Neuron (in vitro differentiated cells): ENCODE results near the gene ERAP2.

Experiments
- H2AFZ ChIP-seq: one replicate; pipeline ENCODE4 v1.6.1; 2013; ENCODE audit warnings: low read depth, mild to moderate bottlenecking, inconsistent platforms, low read length, moderate library complexity
- H3K27me3 ChIP-seq: one replicate; pipeline ENCODE4 v1.6.1; 2013; ENCODE audit warnings: low read length; ENCODE audit not compliant: insufficient read depth
- H3K36me3 ChIP-seq: one replicate; pipeline ENCODE4 v1.6.1; 2013; ENCODE audit warnings: low read length; ENCODE audit not compliant: insufficient read depth
- H3K4me1 ChIP-seq: one replicate; pipeline ENCODE4 v1.6.1; 2013; ENCODE audit warnings: low read length; ENCODE audit not compliant: insufficient read depth
- H3K4me3 ChIP-seq: 2 replicates; pipeline ENCODE4 v1.5.1; 2013; ENCODE audit warnings: mild to moderate bottlenecking, low read length, moderate library complexity
- H3K9me3 ChIP-seq: one replicate; pipeline ENCODE4 v1.6.1; 2013; ENCODE audit warnings: low read length

Gene ERAP2

DNA sequence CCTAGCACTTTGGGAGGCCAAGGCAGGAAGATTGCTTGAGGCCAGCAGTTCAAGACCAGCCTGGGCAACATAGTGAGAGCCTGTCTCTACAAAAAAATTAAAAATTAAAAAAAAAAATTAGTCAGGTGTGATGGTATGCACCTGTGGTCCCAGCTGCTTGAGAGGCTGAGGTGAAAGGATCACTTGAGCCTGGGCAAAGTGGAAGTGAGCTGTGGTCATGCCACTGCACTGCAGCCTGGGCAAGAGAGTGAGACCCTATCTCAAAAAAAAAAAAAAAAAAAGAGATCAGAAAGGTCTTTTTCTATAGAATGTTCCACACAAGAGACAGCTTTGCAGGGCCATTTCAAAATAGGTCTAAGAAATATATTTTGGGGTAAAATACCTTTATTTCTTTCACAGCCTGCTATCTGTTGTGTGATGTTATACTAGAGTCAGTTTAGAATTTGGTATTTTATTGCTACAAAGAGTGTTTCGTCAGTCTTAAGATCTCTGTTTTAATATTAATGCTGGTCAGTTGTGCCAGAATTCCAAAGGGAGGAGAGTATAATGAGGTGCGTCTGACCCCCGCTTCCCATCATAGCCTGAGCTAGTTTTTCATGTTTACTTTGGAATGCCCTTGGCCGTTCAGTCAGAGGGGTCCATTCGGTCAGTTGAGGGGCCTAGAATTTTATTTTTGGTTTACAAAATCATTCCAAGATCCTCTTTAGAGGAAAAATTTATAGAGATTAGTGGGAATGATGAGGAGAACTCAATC lies 69.0 kb downstream of the ERAP2 start:
- Histone ChIP-seq H3K27me3 (no peaks in the 10 kb centered on the region), H3K4me3 (no peak overlapping the region), H3K36me3 (no peaks in the 10 kb centered on the region), H3K4me1 (peaks cover 3% of the 10 kb centered on the region), H2AFZ (no peak overlapping the region), H3K9me3 (peaks cover 5% of the 10 kb centered on the region)

DNA sequence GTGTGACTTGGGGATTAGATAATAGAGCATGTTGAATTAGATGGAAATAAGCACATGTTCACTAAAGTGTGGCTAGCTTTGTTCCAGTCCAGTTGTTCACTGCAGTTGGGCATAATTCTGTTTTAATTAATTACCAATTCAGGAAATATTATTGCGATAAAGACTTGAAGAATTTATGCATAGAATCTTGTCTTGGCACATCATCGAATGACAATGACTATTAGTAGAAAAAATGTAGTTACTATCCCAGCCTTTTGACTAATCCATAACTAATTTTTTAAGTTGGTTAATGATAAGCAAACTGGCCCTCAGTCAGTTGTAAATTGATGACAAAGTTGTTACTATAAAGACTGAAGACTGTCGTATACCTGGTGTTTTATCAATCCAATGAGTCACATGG lies 70.1 kb downstream of the ERAP2 start:
- Histone ChIP-seq H3K9me3 (peaks cover 5% of the 10 kb centered on the region), H3K4me3 (no peak overlapping the region), H3K27me3 (no peaks in the 10 kb centered on the region), H3K4me1 (peaks cover 3% of the 10 kb centered on the region), H2AFZ (no peak overlapping the region), H3K36me3 (no peaks in the 10 kb centered on the region)

DNA sequence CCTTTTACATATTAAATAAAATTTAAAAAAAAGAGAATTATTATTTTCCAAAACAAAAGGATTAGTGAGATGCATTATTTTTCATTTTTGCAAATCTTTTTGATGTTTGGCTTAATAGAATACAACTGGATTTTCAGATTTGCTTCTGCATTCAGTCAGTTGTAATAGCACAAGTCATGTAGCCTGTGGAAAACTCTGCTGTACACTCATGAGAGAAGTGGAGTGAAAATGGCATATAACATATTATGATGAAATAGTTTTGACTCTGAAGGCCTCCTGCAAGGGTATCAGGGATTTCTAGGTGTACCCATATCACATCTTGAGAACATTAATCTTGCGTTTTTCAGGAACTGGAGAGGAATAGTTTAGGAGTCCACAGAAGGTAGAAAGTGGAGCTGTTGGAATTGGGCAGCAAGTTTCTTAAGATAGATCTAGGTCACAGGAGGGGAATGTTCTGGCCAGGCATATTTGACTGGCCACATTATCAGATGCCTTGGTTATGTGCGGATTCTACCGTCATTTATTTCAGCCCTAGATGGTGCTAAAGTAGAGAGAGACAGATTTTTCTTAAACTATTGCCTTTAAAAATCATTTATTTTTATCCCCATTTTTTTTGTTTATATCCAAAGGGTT lies 75.9 kb downstream of the ERAP2 start:
- H3K9me3 ChIP-seq, result peaks cover 5% of the 10 kb centered on the region
- H2AFZ ChIP-seq, result no peak overlapping the region
- no peaks in the 10 kb centered on the region for H3K27me3 ChIP-seq
- H3K36me3 ChIP-seq, result no peaks in the 10 kb centered on the region
- no peak overlapping the region for H3K4me3 ChIP-seq
- no peaks in the 10 kb centered on the region for H3K4me1 ChIP-seq

DNA sequence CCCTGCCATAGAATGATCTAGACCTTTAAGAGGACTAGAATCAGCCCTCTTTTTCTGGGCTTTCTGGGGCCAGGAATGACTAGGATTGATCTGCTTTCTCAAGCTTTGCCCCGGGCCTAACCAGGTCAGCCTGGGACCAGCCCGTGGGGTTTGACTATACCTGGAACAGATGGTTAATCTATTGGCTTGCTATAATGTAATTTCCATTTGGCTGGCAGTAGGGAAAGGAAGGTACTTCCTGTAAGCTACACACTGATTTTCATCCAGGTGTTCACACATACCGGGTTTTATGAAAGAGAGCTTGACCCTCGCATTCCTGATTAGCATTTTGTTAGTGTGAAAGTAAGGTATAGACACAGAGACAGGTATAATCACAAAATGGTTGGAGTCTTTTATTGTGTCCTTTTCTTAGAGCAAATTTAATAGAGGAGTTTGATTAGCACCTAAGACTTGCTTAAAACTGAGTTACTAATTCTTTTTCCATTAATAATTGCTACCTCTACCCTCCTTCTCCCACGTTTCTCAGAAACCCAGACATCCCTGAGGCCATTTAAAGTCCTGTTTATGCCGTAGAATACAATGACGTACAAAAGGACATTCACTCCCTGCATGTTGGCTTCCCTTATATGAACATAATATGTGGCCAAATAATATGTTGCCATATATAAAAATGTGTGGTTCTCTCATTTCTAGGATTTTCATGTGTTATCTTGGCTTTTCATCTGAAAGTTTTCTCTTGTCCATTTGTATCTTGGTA lies 76.9 kb downstream of the ERAP2 start:
- Histone ChIP-seq H2AFZ (no peak overlapping the region), H3K27me3 (no peaks in the 10 kb centered on the region), H3K36me3 (no peaks in the 10 kb centered on the region), H3K4me1 (no peaks in the 10 kb centered on the region), H3K4me3 (no peak overlapping the region), H3K9me3 (peaks cover 5% of the 10 kb centered on the region)

DNA sequence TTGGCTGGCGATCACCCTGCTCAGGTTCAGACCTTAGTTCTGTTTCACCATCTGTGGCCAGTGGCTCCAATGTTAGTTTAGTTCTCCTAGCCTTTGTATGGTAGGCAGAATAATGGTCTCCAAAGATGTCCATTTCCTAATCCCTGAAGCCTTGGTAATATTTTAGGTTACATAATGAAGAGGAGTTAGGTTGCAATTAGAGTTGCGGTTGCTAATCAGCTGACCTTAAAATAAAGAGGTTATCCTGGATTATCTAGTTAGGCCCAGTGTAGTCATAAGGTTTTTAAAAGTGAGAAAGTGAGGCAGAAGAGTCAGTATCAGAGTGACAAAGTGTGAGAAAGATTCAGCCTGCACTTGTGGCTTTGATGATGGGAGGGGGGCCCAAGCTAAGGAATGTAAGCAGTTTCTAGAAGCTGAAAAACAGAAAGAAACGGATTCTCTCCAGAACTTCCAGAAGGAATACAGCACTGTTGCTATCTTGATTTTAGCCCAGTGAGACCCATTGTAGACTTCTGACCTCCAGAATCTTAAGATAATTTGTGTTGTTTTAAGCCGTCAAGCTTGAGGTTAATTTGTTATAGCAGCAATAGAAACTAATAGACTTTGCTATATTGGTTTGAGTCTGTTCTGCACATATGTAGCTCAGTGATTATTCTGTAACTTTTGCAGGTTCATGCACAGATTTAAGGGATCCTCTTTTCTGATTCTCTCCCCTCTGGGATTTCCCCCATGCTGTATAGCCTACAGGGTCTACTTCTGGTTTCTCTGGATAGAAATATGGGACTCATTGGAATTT lies 81.2 kb downstream of the ERAP2 start:
- Histone ChIP-seq H3K27me3 (no peaks in the 10 kb centered on the region), H3K4me1 (no peaks in the 10 kb centered on the region), H3K9me3 (no peaks in the 10 kb centered on the region), H3K4me3 (no peak overlapping the region), H3K36me3 (no peaks in the 10 kb centered on the region), H2AFZ (no peak overlapping the region)

DNA sequence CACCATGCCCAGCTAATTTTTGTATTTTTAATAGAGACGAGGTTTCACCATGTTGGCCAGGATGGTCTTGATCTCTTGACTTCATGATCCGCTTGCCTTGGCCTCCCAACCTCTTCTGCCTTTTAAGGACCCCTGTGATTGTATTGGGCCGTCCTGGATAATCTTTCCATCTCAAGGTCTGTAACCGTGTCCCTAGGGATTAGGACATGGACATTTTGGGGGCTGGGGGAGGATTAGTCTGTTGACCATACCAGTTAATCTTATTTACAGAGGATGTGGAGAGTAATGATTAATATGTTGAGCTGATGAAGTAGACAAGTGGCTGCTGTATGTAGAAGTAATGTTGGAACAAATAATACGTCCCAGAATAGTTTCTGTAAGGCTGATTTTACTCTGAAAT lies 82.7 kb downstream of the ERAP2 start:
- Histone ChIP-seq H3K4me3 (no peak overlapping the region), H2AFZ (no peak overlapping the region), H3K36me3 (no peaks in the 10 kb centered on the region)

DNA sequence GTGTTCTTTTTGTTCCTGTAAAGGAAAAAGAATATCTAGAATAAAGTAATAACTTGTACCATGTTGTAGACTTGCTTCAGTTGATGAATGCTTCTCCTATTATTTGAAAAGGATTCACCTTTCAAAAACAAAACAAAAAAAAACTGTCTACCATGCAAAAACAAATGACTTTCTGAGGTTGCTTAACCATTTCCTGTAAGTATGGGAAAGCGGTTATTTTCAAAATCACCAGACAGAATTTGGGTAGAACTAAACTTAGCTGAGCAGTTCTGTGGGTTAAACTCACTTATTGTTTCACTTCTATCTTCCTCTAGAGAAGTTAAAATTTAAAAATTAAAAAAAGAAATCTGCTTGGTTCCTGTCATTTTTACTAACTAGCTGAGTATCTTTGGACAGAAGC lies 84.8 kb downstream of the ERAP2 start:
- no peaks in the 10 kb centered on the region for H3K9me3 ChIP-seq
- no peak overlapping the region for H3K4me3 ChIP-seq
- no peaks in the 10 kb centered on the region for H3K27me3 ChIP-seq
- no peak overlapping the region for H2AFZ ChIP-seq
- H3K36me3 ChIP-seq, result no peaks in the 10 kb centered on the region
- no peaks in the 10 kb centered on the region for H3K4me1 ChIP-seq

More for the DNA sequence above, 82.7 kb downstream of the ERAP2 start:
- H3K27me3 ChIP-seq, result no peaks in the 10 kb centered on the region
- H3K9me3 ChIP-seq, result no peaks in the 10 kb centered on the region
- no peaks in the 10 kb centered on the region for H3K4me1 ChIP-seq

DNA sequence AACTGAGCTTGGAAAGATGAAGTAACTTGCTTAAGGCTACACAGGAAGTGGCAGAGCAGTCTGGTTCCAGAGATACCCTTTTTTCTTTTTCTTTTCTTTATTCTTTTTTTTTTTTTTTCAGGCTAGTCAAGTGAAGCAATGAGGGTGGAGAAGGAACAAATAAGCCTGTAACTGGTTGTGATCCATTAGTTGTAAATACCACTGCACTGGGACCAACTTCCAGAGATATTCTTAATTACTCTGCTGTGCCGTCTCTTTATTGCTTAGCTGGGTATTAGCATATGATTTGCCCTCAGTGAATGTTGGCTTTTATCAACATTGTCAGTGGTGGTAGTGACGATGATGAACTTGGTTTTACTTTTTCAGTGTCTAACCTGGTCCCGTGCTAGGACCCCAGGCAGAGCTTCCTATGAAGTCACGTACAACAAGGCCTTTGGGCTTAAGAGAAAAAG lies 86.3 kb downstream of the ERAP2 start:
- Histone ChIP-seq H3K9me3 (no peaks in the 10 kb centered on the region), H3K4me1 (no peaks in the 10 kb centered on the region), H2AFZ (no peak overlapping the region), H3K4me3 (no peak overlapping the region), H3K27me3 (no peaks in the 10 kb centered on the region), H3K36me3 (no peaks in the 10 kb centered on the region)

DNA sequence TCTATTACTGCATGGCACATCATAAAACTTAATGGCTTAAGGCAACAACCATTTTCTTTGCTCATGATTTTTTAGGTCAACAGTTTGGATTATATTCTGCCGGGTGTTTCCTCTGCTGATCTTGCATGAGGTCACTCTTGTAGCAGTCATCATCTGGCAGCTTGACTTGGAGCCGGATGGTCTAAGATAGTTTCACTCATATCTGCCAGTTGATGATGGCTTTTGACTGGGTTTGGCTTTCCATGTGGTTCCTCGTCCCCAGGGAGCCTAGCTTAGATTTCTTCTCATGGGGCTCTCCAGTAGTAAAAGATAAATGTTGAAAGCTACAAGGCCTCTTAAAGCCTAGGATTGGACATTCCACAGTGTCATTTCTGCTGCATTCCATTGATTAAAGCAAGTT lies 87.0 kb downstream of the ERAP2 start:
- Histone ChIP-seq H3K9me3 (no peaks in the 10 kb centered on the region), H3K4me1 (peaks cover 5% of the 10 kb centered on the region), H3K27me3 (no peaks in the 10 kb centered on the region), H3K36me3 (no peaks in the 10 kb centered on the region), H2AFZ (no peak overlapping the region), H3K4me3 (no peak overlapping the region)

DNA sequence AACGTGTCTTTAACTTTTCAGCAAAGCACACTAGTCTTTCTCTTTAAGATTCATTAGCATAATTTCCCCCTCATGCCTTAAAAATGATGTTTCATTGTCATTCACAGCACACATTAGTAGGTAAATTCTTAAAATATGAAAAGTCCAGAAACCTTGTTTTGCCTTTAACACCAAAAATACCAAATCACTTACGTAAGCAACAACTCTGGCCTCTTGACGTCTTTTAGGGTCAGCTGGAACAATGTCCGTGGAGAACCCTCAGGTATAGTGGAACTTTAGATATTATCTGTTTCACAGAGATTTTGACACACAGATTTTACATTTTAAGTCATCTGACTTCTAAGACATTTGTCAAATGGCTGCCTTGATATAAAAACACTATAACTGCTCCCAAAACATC lies 90.5 kb downstream of the ERAP2 start:
- Histone ChIP-seq H2AFZ (no peak overlapping the region), H3K4me1 (peaks cover 11% of the 10 kb centered on the region), H3K9me3 (no peaks in the 10 kb centered on the region), H3K36me3 (no peaks in the 10 kb centered on the region), H3K4me3 (no peak overlapping the region), H3K27me3 (no peaks in the 10 kb centered on the region)

DNA sequence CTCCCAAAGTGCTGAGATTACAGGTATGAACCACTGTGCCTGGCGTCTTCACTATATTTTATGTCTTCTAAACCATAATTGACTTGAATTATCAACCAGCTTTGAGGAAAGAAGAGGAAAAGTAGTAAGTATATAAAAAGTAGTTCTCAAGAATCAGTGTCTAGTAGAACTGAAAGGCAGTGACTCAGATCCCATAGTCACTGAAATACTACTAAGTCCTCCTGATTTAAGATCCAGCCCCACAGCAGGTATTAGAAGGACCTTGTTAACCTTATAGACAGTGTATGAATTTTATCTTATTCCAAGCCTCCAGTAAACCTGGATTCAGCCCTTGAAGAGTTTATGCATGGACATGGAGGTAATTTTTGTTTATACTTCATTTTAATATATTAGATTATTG lies 91.1 kb downstream of the ERAP2 start:
- H3K4me1 ChIP-seq, result peaks cover 11% of the 10 kb centered on the region
- H3K27me3 ChIP-seq, result no peaks in the 10 kb centered on the region
- H3K36me3 ChIP-seq, result no peaks in the 10 kb centered on the region
- H2AFZ ChIP-seq, result no peak overlapping the region
- no peaks in the 10 kb centered on the region for H3K9me3 ChIP-seq
- no peak overlapping the region for H3K4me3 ChIP-seq

DNA sequence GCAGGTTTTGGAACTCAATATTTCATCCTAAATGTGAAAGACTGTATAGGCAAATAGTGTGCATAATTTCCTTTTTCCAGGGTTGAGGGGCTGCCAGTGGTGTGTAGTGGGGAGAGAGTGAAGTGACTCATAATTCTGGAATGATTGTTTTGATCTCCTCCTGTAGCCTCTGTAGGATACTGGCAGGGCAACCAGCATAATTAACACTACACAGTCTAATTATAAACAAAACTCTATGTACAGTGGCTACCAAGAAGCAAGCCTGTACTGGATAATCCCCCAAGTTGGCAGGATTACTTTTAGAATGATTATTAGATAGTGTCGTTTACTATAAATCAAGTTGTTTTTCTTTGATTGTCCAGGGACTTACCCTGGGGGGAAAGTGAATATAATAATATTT lies 91.8 kb downstream of the ERAP2 start:
- no peaks in the 10 kb centered on the region for H3K27me3 ChIP-seq
- peaks cover 11% of the 10 kb centered on the region for H3K4me1 ChIP-seq
- no peaks in the 10 kb centered on the region for H3K9me3 ChIP-seq
- no peak overlapping the region for H3K4me3 ChIP-seq
- no peak overlapping the region for H2AFZ ChIP-seq
- no peaks in the 10 kb centered on the region for H3K36me3 ChIP-seq

DNA sequence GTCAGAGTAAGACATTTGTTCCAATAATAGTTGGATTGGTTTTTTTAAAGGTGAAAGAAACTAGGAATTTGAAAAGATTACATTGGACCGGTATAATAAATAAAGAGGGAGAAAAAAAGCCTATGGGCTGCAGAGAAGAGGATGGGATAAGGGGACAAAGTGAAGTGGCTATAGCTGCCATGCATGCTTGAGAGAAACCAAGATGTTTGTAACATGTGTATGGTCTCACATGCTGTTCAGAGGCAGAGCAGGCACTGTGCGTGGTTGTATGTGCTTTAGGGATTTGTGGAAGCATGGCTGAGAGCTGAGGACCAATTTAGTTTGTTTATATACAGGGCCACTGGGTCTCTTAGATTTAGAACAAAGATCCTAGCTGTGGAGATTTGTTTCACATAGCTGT lies 92.3 kb downstream of the ERAP2 start:
- no peak overlapping the region for H3K4me3 ChIP-seq
- H3K36me3 ChIP-seq, result no peaks in the 10 kb centered on the region
- H3K27me3 ChIP-seq, result no peaks in the 10 kb centered on the region
- H2AFZ ChIP-seq, result no peak overlapping the region
- H3K9me3 ChIP-seq, result no peaks in the 10 kb centered on the region
- H3K4me1 ChIP-seq, result peaks cover 11% of the 10 kb centered on the region
